DMS 273 treated with DMSO at 0.1 percent for 48 hours (cell line): Measurements from ENCODE around the gene UBE2J2.

Experiments used
- DNase-seq: peaks from one replicate; lab custom pipeline; 2025; lab: John Stamatoyannopoulos, UW

Gene UBE2J2

DNA sequence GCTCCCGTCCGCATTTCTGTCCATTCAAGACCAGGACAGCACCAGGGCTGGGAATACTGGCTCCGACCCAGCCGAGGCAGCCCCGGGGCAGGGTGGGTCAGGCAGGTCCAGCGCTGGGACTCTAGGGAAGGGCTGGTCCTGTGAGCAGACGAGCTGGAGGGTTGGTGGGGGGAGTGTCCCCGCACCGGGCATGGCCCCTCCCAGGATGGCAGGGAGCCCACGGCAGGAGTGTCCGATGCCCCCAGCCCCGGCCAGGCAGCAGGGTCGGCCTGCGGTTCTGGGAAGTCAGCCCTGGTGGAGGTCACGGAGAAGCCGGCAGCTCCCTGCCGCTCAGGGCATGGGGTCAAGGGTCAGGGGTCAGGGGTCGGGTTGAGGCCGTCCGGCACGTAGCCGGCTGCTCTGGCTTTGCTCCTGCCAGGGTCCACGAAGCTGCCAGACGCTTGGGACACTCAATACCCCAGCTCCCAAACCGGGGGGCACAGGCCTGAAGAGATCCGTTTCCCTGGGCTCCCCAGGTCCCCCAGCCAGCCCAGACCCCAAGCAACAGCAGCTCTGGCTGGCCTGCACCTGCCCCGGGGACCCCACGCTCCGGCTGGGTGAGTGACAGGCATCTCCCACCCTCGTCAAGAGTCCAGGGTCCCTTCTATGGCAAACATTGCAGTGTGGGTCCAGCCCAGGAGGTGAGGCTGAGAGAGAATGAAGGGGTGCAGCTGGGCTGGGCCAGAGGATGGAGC lies 33.9 kb downstream of the UBE2J2 start:
- no peak for DNase-seq

DNA sequence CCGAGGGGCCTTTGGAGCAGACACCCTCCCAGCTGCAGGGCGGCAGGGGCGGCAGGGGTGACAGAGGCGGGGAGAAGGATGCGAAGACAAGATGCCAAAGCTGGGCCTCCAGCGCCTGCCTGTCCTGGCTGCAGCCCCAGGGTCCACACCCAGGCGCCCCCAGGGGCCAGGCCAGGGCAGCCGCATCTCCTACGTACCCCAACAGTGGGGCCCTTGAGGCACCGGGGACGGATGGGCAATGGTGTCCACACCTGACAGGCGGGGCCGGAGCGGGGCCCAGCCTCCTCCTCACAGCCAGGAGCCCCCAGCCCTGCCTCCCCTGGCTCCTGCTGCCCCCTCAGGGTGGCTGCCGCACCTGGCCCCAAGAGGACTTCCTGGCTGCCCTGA lies 34.4 kb downstream of the UBE2J2 start:
- DNase-seq: no peak

DNA sequence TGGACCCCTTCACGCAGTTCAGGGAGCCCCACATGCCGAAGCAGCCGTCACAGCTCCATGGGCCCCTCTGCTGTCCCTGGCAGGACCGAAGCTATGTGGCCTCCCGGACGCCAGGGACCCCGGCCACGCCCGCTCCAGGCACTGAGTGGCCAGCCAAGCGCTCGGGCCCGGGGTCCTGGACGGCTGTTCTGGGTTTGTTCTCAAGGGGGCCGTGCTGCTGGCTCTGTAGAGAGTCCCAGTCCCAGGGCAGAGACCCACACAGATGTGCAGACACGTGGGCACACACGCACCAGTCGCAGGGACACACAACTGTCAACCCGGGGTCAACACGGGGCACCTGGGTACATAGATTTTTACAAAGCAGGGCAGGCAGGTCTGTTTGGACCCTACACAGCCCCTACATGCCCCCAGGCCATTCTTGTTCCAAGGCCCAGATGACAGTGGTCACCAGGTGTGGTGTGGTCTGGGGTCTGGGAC lies 34.9 kb downstream of the UBE2J2 start:
- DNase-seq: no peak

DNA sequence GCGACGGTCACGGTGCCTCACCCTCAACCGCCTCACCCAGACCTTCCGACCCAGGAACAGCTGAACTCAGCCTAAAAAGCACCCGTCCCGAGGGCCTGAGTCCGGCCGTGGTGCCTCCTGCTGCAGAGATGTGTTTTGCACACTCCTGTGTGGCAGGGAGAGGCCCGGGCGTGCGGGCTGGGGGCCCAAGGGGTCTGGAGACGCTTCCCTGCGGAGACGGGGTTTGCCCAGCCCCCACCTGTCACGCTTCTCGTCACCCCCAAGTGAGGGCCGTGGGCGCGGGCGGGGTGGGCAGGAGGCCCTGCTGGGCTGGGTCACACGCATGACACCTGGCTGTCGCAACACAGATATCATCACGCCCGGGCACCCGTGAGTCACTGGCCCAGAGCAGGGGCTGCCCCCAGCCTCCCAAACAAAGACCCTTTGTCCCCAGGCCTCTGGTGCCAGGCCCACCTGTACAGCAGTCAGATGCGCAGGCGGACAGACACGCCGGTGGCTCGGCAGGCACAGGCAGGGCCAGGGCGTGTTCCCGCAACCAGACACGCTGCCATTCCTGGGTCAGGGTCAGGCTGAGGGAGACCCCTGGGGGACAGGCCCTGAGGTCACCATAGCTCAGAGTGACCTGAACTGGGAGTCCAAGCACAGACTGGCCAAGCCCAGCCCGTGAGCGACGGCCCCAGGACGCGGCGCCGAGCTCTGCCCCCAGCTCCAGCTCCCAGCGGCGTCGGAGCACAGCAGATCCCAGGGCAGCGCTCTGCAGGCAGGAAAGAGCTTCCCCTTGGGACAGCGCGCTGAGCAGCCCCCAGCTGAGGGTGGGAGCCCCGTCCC lies 35.6 kb downstream of the UBE2J2 start:
- no peak for DNase-seq

DNA sequence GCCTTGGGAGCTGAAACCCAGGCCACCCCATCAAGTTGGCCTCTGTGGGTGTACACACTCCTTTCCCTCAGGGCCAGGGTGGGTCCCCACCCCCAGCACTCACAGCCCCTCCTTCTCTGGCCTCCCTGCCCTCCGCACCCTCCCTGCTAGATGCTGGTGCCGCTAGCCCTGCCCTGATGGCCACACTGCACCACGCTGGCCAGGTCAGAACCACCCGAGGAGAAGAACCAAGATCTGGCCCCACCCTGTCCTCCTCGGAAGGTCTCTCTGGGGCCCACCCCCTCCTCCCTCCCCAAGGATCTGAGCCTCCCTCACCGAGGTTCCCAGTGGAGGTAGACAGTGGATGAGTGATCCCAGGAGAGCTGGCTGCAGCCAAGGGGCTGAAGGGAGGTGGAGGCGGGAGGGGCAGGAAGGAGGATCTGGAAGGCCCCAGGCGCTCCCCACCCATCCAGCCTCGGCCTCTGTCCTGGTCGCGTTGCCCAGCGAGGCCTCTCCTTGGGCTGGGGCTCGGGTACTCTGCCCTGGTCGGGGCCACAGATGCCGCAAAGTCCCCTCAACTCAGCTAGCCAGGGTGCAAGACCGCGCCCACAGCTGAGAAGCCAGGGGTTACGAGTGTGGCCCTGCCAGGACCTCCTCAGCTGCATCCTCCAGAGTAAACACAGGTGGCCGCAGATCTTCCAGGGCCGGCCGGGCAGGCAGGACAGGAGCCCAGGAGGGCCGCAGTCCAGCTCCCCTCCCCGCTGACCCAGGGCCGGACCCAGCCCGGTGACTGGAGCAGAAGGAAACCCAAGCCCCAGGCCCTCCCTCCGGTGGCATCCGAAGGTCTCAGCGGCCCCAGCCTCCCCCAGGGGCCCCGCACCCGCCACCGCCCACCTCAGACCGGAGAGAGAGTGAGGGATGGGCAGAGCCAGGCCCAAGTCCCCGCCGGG lies 36.4 kb downstream of the UBE2J2 start:
- DNase-seq: no peak

DNA sequence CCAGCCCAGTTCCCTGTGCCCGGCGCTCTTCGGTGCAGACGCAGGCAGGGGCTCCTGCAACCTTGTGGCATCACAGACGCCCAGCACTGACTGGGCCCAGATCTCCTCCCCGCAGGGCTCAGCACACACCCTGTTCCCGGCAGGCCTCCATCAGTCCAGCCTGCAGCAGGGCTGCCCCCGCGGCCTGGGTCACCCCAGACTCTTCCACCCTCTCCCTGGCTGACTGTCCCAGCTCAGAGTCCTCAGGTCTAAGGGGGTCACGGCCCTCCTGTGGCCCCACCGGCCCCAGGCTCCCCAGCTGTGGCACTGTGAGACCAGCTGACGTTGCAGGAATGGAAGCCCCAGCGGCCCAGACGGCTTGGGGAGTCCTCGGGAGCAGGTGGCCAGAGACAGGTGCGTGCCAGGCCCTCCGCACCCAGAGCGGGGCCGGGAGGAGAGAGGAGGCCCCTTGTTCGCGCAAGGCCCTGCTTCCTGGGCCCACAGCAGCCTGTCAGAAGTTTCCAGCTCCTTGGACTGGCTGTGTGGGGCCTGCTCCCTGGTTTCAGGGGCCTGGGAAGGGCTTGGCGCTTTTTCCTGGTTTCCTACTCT lies 37.4 kb downstream of the UBE2J2 start:
- no peak for DNase-seq

DNA sequence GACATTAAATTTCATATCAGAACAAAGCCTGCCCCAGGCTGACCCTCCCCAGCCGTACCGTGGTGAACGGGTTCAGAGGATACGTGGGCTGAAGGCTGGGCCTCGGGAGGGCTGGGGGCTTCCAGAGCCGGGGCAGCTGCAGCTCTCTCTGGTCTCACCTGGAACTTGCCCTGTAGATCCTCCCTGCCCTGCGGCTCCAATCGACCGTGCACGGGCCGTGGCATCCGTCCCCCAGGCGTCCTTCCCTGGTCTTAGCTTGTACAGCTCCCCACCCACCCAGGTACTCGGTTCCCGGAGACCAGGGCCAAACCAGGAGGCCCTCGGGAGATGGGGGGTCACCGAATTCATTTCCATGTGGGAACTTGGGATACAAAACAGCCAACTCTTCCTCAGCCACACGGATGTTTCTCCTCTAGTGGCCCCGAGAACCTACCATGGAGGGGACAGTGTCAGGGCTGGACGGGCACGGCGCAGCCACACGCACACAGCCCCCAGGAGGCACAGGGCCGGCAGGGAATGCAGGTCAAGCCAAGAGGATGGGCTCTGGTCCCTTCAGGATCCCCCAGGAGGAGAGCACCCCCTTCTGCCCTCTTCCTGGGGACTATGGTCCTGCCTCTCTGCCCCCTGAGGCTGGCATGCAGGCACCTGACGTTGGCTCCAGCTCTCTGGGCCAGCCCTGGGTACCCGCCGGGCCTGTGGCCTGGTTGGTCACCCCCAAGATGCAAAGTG lies 38.5 kb downstream of the UBE2J2 start:
- DNase-seq: no peak

DNA sequence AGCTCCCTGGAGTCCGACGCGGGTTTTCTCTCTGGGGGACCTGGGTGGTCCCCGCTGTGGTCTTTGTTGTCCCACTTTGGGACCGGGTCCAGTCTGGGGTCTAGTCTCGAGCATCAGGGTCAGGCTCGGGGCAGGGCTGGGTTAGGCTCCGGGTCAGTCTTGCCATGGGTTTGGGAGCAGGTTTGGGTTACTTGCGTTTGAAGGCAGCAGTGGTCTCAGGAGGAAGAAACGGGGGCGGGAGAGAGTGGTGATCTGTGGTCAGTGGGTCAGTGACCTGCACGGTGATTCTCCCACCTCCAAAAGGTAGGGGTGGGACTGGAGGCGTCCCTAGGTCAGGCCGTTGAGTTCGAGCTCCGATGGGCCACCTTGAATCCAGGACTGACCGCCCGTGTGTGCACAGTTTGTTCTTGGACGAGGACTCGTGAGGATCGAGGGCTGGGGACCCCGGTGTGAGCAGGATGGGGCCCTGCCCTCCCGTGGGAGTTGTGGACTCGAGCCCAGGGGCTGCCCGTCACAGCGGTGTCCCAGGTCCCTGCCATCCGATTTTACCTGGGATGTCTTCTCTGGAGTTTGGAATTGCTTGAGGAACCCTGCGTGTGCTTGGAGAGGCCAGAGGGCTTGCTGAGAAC lies 39.4 kb downstream of the UBE2J2 start:
- no peak for DNase-seq

DNA sequence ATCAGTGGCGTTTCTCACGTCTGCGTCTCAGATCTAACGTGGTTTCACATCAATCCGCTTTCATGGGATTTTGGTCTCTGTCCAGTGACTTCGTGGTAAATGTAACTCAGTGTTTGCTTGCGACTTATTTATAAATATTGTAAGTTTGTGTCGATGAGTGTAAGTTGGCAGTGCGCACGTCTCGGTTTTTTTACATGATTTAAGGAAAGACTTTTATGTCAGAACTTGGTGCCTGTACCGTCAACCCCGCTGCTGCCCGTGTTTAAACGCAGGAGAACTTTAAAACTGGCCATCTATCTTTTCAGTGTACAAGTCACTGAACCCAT lies 40.1 kb downstream of the UBE2J2 start:
- DNase-seq: no peak

DNA sequence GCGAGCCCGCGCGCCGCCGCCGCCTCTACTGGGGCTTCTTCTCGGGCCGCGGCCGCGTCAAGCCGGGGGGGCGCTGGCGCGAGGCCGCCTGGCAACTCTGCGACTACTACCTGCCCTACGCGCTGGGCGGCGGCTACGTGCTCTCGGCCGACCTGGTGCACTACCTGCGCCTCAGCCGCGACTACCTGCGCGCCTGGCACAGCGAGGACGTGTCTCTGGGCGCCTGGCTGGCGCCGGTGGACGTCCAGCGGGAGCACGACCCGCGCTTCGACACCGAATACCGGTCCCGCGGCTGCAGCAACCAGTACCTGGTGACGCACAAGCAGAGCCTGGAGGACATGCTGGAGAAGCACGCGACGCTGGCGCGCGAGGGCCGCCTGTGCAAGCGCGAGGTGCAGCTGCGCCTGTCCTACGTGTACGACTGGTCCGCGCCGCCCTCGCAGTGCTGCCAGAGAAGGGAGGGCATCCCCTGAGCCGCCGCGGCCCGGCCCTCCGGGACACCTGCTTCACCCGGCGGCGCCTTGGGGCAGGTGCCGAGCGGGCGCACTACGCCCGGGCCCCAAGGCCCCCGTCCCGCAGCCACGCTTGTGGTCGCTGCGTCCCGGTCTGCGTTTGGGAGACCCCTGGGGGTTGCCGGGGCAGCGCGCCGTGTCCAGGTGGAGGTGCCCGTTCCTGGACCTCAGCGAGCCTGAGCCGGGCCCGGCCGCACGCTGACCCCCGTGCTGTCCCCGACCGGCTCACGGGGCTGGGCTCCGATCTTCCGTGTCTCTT lies 40.7 kb downstream of the UBE2J2 start:
- DNase-seq: no peak

DNA sequence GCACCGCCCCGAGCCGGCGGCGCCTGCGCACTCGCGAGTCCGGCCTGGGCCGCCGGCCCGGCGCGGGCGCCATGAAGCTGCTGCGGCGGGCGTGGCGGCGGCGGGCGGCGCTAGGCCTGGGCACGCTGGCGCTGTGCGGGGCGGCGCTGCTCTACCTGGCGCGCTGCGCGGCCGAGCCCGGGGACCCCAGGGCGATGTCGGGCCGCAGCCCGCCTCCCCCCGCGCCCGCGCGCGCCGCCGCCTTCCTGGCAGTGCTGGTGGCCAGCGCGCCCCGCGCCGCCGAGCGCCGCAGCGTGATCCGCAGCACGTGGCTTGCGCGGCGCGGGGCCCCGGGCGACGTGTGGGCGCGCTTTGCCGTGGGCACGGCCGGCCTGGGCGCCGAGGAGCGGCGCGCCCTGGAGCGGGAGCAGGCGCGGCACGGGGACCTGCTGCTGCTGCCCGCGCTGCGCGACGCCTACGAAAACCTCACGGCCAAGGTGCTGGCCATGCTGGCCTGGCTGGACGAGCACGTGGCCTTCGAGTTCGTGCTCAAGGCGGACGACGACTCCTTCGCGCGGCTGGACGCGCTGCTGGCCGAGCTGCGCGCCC lies 41.4 kb downstream of the UBE2J2 start, which contains the start of gene B3GALT6:
Gene B3GALT6 (plus strand): TSS at position 30 of the 588 bp plus-strand sequence. CDS start 42 bp downstream, at position 72.
- no peak for DNase-seq

DNA sequence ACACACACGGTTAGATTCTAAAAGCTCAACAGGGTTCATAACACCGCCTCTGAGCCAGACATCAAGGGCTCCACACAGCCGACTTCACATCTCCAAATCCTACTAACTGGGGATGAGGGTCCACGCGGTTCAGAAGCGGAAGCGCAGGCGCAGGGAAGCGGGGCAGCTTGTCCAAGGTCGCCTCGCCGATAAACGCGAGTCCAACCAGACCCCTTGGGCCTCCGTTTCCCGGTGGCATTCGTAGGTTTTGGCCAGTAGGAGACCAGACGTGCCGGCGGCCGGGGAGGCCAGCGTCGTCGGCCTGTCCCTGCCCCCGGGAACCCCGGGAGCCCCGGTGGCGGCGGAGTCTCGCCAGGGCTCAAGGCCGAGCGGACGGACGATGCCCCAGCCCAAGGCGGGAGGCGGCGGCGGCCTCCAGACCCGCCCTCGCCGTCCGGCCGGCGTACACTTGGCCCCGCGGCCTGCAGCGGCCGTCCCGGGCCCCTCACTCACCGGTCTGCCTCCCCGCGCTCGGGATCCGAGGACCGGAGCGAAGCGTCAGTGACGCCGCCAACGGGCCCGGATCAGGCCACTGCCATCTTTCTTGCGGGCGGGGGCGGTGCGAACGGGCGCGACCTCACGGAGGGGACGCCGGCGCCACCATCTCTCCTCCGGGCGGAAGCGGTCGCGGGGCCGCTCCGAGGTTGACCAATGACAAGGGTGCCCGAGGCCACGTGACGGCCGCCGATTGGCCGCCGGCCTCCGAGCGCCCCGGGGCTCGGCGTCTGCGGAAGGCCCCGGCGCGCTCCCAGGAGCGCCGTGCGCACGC lies 42.0 kb downstream of the UBE2J2 start, which contains the start of gene SDF4:
Gene SDF4 (minus strand): TSS at position 602 of the 808 bp plus-strand sequence. CDS start 3,229 bp downstream, outside the sequence.
- DNase-seq: peak; percentile 87

DNA sequence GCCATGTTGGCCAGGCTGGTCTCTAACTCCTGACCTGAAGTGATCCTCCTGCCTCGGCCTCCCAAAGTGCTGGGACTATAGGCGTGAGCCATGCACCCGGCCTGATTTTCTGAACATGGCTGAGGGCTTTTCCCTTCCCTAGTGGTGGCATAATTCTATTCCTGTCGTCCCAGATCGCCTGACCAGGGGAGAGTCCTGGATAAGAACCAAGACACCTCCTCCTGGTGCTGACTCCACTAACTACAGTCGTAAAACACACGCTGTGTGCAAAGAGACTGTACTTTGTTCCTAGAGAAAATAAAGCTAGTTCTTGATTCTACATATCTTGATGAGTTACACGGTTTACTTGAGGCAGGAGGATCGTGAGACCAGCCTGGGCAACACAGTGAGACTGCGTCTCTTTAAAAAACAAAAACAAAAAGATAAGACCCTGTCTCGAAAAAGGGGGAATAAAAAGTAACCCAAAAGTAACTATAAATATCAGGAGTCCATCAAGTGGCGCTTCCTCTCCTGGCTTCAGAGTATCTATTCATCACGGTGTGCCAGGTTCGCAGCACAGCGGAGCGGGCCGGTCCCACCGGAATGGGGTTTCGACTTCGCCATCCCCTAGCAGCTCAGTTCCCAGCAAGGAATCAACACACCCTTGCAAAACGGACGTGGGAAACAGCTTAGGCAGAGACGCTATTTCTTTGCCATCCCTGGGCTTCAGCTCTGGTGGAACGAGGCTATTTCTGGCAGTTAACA lies 42.8 kb downstream of the UBE2J2 start:
- DNase-seq: no peak

DNA sequence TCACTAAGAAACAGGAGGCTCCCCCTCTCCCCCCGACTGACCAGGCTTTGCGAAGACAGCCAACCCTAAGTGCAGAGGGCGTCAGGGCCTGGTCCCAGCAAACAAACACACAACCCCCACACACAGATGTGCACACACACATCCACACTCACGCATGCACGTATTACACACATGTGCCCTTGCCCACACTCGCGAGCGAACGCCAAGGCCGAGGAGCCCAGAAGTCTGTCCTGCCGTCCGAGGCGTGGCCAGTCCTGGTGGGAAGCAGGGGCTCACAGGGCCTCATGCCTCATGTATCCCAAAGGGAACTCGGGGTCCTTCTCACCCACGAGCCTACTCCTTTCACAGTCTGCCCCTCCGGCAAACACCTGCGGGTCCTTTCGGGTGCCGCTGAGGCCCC lies 43.9 kb downstream of the UBE2J2 start:
- DNase-seq: no peak

DNA sequence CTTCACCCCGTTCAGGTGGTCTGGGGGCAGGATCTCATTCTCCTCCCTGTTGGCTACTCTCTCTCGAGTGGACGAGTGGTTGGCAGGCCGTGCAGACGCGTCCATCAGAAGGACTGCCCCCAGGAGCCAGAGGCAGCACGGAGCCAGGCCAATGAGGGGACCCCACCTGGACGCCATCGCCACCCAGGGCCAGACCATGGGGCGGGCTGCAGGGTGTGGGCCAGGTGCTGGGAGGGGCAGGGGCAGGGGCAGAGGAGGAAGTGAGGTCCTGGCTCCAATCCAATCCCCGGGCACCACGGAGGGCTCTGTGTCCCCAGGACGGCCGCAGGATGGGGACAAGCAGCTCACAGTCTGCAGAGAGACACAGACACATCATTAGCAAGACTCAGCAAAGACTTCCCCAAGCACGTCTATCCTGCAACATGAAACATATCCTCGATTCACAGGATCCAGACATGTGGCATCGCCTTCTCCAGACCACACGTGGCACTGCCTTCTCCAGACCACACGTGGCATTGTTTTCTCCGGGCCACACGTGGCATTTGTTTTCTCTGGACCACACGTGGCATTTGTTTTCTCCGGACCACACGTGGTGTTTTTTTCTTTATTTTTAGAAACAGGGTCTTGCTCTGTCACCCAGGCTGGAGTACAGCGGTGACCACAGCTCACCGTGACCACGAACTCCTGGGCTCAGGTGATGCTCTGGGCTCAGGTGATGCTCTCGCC lies 44.9 kb downstream of the UBE2J2 start:
- DNase-seq: no peak

DNA sequence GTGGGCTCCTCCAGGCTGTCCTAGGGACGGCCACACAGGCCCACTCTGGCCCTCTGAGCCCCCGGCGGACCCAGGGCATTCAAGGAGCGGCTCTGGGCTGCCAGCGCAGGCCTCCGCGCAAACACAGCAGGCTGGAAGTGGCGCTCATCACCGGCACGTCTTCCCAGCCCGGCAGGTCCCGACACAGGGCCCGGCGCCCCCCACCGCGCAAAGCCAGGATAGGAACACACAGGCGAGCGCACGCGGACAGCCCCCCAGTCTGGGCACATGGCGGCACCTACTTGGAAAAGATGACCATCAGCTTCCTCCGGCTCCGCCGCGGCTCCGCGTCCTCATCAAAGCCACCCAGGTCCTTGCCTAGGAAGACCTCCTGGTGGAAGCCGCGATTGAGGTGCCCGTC lies 45.5 kb downstream of the UBE2J2 start:
- no peak for DNase-seq

DNA sequence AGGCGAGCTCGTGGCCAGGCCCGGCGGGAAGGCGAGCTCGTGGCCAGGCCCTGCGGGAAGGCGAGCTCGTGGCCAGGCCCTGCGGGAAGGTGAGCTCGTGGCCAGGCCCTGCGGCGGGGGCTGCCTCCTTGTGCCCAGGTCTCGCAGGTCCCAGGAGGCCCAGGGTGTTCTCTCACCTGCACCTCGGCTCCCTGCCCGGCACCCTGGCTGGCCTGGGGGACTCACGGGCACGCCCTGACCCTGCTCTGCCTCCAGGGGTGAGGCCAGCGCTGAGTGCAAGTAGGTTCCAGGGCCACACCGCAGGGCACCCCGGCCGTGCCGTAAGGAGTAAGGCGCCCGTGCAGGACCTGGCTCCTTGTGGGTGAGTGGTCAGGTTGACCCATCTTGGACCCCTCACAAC lies 46.3 kb downstream of the UBE2J2 start:
- no peak for DNase-seq
